ENCODE data around the gene JAKMIP3.

Gene JAKMIP3

GRCh38 chr10:132068431-132069121 lies 2.8 kb downstream of the JAKMIP3 start:
- TF ChIP-seq CTCF (IDR thresholded peaks at IDR 0.05; ENCODE audit: low read depth, low read length, missing control alignments): no peak
- in situ Hi-C loops (cut with HindIII; ENCODE audit: low sequenced_read_pairs): no loop called here
- DNase-seq (ENCODE audit: low read depth): no peak
- H3K4me3 ChIP-seq (ENCODE audit: low read depth, low read length): no peak overlapping the region

- in situ Hi-C loops (cut with HindIII; ENCODE audit: low sequenced_read_pairs): no loop called here
- no peak overlapping the region for H3K4me3 ChIP-seq (ENCODE audit: low read depth, low read length)
- DNase-seq (ENCODE audit: low read depth): no peak
- no peak for TF ChIP-seq CTCF (IDR thresholded peaks at IDR 0.05; ENCODE audit: low read depth, low read length, missing control alignments)
Observed at GRCh38 chr10:132069122-132069848, 3.5 kb downstream of the JAKMIP3 start.

- no peak for TF ChIP-seq CTCF (IDR thresholded peaks at IDR 0.05; ENCODE audit: low read depth, low read length, missing control alignments)
- H3K4me3 ChIP-seq (ENCODE audit: low read depth, low read length): no peak overlapping the region
- in situ Hi-C loops (cut with HindIII; ENCODE audit: low sequenced_read_pairs): no loop called here
- no peak for DNase-seq (ENCODE audit: low read depth)
Observed at GRCh38 chr10:132069849-132070182, 4.1 kb downstream of the JAKMIP3 start.

- no peak for TF ChIP-seq CTCF (IDR thresholded peaks at IDR 0.05; ENCODE audit: low read depth, low read length, missing control alignments)
- in situ Hi-C loops (cut with HindIII; ENCODE audit: low sequenced_read_pairs): no loop called here
- no peak overlapping the region for H3K4me3 ChIP-seq (ENCODE audit: low read depth, low read length)
- no peak for DNase-seq (ENCODE audit: low read depth)
Observed at GRCh38 chr10:132070724-132071123, 5.0 kb downstream of the JAKMIP3 start.

- in situ Hi-C loops (cut with HindIII; ENCODE audit: low sequenced_read_pairs): no loop called here
- TF ChIP-seq CTCF (IDR thresholded peaks at IDR 0.05; ENCODE audit: low read depth, low read length, missing control alignments): no peak
- H3K4me3 ChIP-seq (ENCODE audit: low read depth, low read length): no peak overlapping the region
- no peak for DNase-seq (ENCODE audit: low read depth)
Observed at GRCh38 chr10:132071667-132072066, 5.9 kb downstream of the JAKMIP3 start.

- TF ChIP-seq CTCF (IDR thresholded peaks at IDR 0.05; ENCODE audit: low read depth, low read length, missing control alignments): no peak
- DNase-seq (ENCODE audit: low read depth): no peak
- in situ Hi-C loops (cut with HindIII; ENCODE audit: low sequenced_read_pairs): no loop called here
- no peak overlapping the region for H3K4me3 ChIP-seq (ENCODE audit: low read depth, low read length)
Observed at GRCh38 chr10:132075909-132076577, 10.3 kb downstream of the JAKMIP3 start.

Measured in astrocyte of the cerebellum (primary cell).